GM12878 (cell line): ENCODE data around the gene WWP2. TPM values are rescaled to one million over a fixed set of nuclear protein-coding genes. Genes with fewer than 3 reads are reported as not detected.

ENCODE experiments used
- CREB1 ChIP-seq: IDR thresholded peaks from 2 replicates; pipeline ENCODE4 v1.6.1; 2012; ENCODE audit warnings: low read depth, mild to moderate bottlenecking, inconsistent platforms
- E2F8 ChIP-seq: fragments of 450-650 bp; IDR thresholded peaks from 2 replicates; pipeline ENCODE4 v1.6.1; 2018; ENCODE audit warnings: mild to moderate bottlenecking, low read depth, moderate library complexity; ENCODE audit not compliant: partially characterized antibody
- HDGF ChIP-seq: fragments of 450-650 bp; IDR thresholded peaks from 2 replicates; pipeline ENCODE4 v1.6.1; 2016; ENCODE audit warnings: antibody characterized with exemption
- MTA3 ChIP-seq: IDR thresholded peaks from 2 replicates; pipeline ENCODE4 v1.6.1; 2012; ENCODE audit warnings: low read length, inconsistent platforms, borderline replicate concordance
- NFXL1 ChIP-seq: fragments of 450-650 bp; IDR thresholded peaks from 2 replicates; pipeline ENCODE4 v1.6.1; 2017; ENCODE audit warnings: antibody characterized with exemption, mild to moderate bottlenecking, borderline replicate concordance
- NRF1 ChIP-seq: conservative IDR thresholded peaks from 2 replicates; pipeline ENCODE4 v1.6.1; 2011; ENCODE audit warnings: mild to moderate bottlenecking, low read depth, low read length, improper control_type of control experiment
- POU2F2 ChIP-seq: IDR thresholded peaks from 3 replicates; pipeline ENCODE4 v1.6.1; 2011; ENCODE audit warnings: low read depth, mild to moderate bottlenecking, low read length, borderline replicate concordance
- RELB ChIP-seq: fragments of 450-650 bp; IDR thresholded peaks from 2 replicates; pipeline ENCODE4 v1.6.1; 2017; ENCODE audit warnings: low read depth, mild to moderate bottlenecking, moderate library complexity
- SPI1 ChIP-seq: IDR thresholded peaks from 2 replicates; pipeline ENCODE4 v1.6.1; 2011; ENCODE audit warnings: low read depth, mild to moderate bottlenecking, low read length, moderate library complexity, borderline replicate concordance; ENCODE audit not compliant: insufficient read depth
- SREBF1 ChIP-seq: IDR thresholded peaks from 2 replicates; pipeline ENCODE4 v1.6.1; 2012; ENCODE audit warnings: mild to moderate bottlenecking, low read length
- USF2 ChIP-seq: IDR thresholded peaks from 2 replicates; pipeline ENCODE4 v1.6.1; 2011; ENCODE audit warnings: low read depth, low read length, improper control_type of control experiment, borderline replicate concordance
- ZBTB11 ChIP-seq: fragments of 450-650 bp; formaldehyde crosslinking; IDR thresholded peaks from 2 replicates; pipeline ENCODE4 v1.5.0; 2022; ENCODE audit warnings: mild to moderate bottlenecking, missing genetic modification characterization
- ZBTB40 ChIP-seq: fragments of 450-650 bp; IDR thresholded peaks from 2 replicates; pipeline ENCODE4 v1.6.1; 2016; ENCODE audit warnings: mild to moderate bottlenecking, moderate library complexity, borderline replicate concordance
- polyA plus RNA-seq, 11 experiments: library from polyadenylated mRNA; depleted of rRNA in 4 of 11; unstranded in 6 of 11; stranded (reverse) in 5 of 11; fragments of >200 nt; fragmentation: Nextera tagmentation in 4 of 11; fragmentation: Illumina TruSeq in 1 of 11; extraction: Ambion mirVana in 4 of 11; extraction: Trizol in 1 of 11; gene quantifications; 1 replicate in 1 of 11; 2 replicates in 10 of 11; pipeline versions ENCODE4 v1.2.1 to v1.2.3, GENCODE V29; 2011 to 2016; ENCODE audit warnings: inconsistent platforms in 2 of 11, missing spikeins in 2 of 11, low read depth in 1 of 11
- total RNA-seq, 4 experiments: library from RNA; depleted of rRNA in 3 of 4; stranded (reverse); fragments of >200 nt in 3 of 4; fragmentation: Illumina TruSeq in 1 of 4; extraction: Trizol in 1 of 4; gene quantifications; 2 replicates each; pipeline versions ENCODE4 v1.2.1 to v1.2.3, GENCODE V29; 2013 to 2021

The WWP2 gene
- total and polyA plus RNA-seq, 10 of the 15 experiments (the other 5 are each of a cell fraction or from before 2014, with no cell fraction given) = 2.8 to 47.0 (median 23.8) TPM

GRCh38 chr16:69761983-69762813, at the start of gene WWP2 (continued):
- TF ChIP-seq SPI1 (no peak), MTA3 (0 out of 2 replicates have a peak, but pooled peaks have one; percentile 23), CREB1 (no peak), SREBF1 (no peak), ZBTB11 (CRISPR knock-in tag) (peak; percentile 65), NFXL1 (no peak), HDGF (no peak), E2F8 (no peak), RELB (peak; percentile 43; the same call in 1 of the 2 replicates), ZBTB40 (peak; percentile 42; the same call in 1 of the 2 replicates), NRF1 (no peak), USF2 (peak; percentile 96), POU2F2 (peak; percentile 71; the same call in 2 of the 3 replicates)
